ENCODE measurements around the gene EDC4. TPM values are rescaled to one million over a fixed set of nuclear protein-coding genes. Genes with fewer than 3 reads are reported as not detected.
"Not testable (repeated sequence)": the region's sequence is repeated elsewhere in the genome, so short reads cannot be mapped to it uniquely, and the experiment has no call there.

Gene EDC4
- total RNA-seq, 1 donor from 2014 or later: 115 TPM

DNA sequence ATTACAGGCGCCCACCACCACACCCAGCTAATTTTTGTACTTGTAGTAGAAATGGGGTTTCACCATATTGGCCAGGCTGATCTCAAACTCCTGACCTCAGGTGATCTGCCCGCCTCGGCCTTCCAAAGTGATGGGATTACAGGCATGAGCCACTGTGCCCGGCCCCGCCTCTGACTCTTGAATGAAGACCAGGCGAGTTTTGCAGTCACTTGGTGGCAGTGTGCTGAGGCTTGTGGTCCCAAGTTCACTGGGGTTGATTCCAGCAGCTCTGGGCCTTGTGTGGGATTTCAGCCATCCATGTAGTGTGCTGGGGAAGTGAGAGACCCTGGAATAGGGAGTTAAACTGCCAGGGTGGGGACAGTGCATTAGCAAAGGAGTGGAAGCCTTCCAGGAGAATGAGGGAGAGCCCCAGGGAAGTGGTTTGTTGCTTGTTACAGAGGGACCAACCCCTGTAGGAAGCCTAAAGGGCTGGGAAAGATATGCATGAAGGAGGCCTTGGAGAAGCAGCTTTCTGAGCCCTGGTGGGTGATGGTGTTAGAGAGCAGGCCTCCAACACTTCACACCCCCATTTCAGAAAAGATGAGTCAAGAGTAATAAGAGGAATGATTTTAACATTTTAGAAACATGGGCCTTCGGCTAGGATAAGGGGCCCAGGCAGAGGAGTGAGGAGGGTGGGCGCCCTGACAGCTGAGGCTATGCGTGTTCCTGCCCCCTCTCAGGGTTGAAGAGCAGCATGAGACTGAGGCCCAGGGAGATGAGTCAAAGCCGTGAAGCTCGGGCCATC, 34.7 kb downstream of the EDC4 start:
- H3K4me3 Mint-ChIP-seq: no peak overlapping the region
- no peak for DNase-seq (ENCODE audit: low spot score)
- peaks cover 24% of the 10 kb centered on the region for H3K4me1 Mint-ChIP-seq (ENCODE audit: low read depth)
- peaks cover 32% of the 10 kb centered on the region for H3K36me3 Mint-ChIP-seq (ENCODE audit: low read depth)
- H3K9me3 Mint-ChIP-seq: no peaks in the 10 kb centered on the region
- peak overlapping the region; percentile 40 for H3K27ac Mint-ChIP-seq
- H3K27me3 Mint-ChIP-seq (ENCODE audit: insufficient read depth): no peaks in the 10 kb centered on the region
- intact Hi-C loops (cut with micrococcal nuclease): no loop called here

DNA sequence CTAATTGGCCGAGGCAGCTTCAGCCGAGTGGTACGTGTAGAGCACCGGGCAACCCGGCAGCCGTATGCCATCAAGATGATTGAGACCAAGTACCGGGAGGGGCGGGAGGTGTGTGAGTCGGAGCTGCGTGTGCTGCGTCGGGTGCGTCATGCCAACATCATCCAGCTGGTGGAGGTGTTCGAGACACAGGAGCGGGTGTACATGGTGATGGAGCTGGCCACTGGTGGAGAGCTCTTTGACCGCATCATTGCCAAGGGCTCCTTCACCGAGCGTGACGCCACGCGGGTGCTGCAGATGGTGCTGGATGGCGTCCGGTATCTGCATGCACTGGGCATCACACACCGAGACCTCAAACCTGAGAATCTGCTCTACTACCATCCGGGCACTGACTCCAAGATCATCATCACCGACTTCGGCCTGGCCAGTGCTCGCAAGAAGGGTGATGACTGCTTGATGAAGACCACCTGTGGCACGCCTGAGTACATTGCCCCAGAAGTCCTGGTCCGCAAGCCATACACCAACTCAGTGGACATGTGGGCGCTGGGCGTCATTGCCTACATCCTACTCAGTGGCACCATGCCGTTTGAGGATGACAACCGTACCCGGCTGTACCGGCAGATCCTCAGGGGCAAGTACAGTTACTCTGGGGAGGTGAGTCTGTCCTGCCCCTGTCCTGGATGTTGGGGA, 36.3 kb downstream of the EDC4 start:
- intact Hi-C loops (cut with micrococcal nuclease): no loop called here
- no peak for DNase-seq (ENCODE audit: low spot score)
- Mint-ChIP-seq H3K9me3 (no peaks in the 10 kb centered on the region), H3K36me3 (ENCODE audit: low read depth) (peaks cover 26% of the 10 kb centered on the region), H3K27me3 (ENCODE audit: insufficient read depth) (no peaks in the 10 kb centered on the region), H3K4me3 (no peak overlapping the region), H3K27ac (peak overlapping the region; percentile 89), H3K4me1 (ENCODE audit: low read depth) (peaks cover 24% of the 10 kb centered on the region)

DNA sequence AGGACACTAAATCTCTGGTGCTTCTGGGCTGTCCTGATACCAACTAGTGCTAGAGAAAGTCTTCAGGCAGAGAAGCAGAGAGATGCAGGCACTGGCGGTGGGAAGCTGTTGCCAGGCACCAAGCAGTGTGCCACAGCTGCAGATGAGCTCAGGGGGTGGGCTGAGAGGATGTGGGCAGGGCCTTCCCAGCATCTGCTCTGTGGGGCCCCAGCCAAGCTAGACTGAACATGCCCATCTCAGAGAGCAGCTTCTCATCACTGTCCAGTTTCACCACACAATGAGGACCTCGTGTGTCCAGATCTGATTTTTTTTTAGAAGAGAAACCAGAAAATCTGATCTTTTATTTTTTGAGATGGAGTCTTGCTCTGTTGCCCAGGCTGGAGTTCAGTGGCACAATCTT, 37.3 kb downstream of the EDC4 start:
- Mint-ChIP-seq H3K4me3 (no peak overlapping the region), H3K27me3 (ENCODE audit: insufficient read depth) (no peaks in the 10 kb centered on the region), H3K4me1 (ENCODE audit: low read depth) (peaks cover 24% of the 10 kb centered on the region), H3K9me3 (no peaks in the 10 kb centered on the region), H3K36me3 (ENCODE audit: low read depth) (peaks cover 24% of the 10 kb centered on the region), H3K27ac (peak overlapping the region; percentile 89)
- DNase-seq (ENCODE audit: low spot score): peak; percentile 50
- intact Hi-C loops (cut with micrococcal nuclease): no loop called here

GRCh38 chr16:67914758-67915495, 42.1 kb downstream of the EDC4 start:
- Mint-ChIP-seq H3K4me3 (no peak overlapping the region), H3K36me3 (ENCODE audit: low read depth) (peaks cover 14% of the 10 kb centered on the region), H3K4me1 (ENCODE audit: low read depth) (peaks cover 27% of the 10 kb centered on the region), H3K27me3 (ENCODE audit: insufficient read depth) (no peaks in the 10 kb centered on the region), H3K27ac (peak overlapping the region; percentile 19), H3K9me3 (no peaks in the 10 kb centered on the region)
- DNase-seq (ENCODE audit: low spot score): no peak
- intact Hi-C loops (cut with micrococcal nuclease): no loop called here

DNA sequence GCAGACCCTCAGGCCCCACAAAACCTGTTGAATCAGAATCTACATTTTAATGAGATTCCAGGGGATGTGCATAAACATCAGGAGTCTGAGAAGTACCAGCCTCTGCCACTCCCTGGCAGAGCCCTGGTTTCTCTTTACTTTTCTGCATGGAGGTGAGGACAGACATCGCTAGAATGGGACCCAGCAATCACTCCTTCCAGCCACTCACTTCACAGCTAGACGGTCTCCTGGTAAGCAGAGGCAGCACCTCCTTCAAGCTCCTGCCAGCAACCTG, 42.6 kb downstream of the EDC4 start:
- H3K9me3 Mint-ChIP-seq; H3K4me3 Mint-ChIP-seq; H3K27me3 Mint-ChIP-seq (ENCODE audit: insufficient read depth); intact Hi-C loops (cut with micrococcal nuclease); DNase-seq (ENCODE audit: low spot score): not testable (repeated sequence)
- H3K4me1 Mint-ChIP-seq (ENCODE audit: low read depth): peaks cover 22% of the 10 kb centered on the region
- peaks cover 11% of the 10 kb centered on the region for H3K36me3 Mint-ChIP-seq (ENCODE audit: low read depth)
- H3K27ac Mint-ChIP-seq: peak overlapping the region; percentile 26

DNA sequence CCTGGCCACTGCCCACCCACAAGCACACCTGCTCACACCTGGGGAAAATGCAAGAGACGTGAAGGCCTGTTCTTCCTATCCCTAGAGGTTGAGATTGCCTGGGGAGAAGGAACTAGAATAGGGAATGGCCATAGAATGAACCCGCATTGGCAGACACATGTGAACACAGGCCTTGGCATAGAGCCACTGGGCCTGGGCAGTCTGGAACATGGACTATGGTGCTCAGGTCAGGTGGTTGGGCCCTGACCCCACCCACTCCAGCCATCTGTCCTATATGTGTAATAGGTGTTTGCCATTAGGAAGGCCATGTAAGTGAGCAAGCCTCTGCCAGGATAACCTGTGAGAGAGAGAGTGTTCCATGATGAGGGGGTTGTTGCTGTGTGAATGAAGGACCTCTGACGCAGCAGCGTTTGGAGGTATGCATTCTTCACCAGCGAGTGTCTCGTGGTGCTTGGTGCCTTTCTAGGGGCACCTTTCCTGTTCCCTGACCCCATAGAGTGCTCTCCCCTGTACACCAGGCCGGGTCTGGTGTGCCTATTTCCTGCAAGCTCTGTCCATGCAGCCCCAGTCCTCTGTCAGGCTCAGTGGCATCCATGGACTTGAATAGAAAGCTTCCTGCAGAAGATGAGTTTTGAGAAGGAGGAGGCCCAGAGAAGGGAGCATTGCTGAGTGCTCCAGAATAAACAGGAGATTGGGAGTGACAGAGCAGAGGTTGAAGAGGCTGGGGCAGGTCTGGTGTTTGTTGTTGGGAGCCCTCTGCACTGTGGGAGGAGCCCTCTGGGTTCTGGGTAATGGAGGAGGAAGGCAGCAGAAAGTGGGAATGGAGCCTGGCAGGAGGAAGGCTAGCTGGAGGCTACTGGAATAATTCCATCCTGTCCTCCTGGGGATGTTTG, 43.2 kb downstream of the EDC4 start:
- Mint-ChIP-seq H3K36me3 (ENCODE audit: low read depth) (peaks cover 8% of the 10 kb centered on the region), H3K27ac (peak overlapping the region; percentile 42), H3K4me1 (ENCODE audit: low read depth) (peaks cover 16% of the 10 kb centered on the region), H3K27me3 (ENCODE audit: insufficient read depth) (no peaks in the 10 kb centered on the region), H3K4me3 (no peak overlapping the region), H3K9me3 (no peaks in the 10 kb centered on the region)
- intact Hi-C loops (cut with micrococcal nuclease): no loop called here
- DNase-seq (ENCODE audit: low spot score): no peak

DNA sequence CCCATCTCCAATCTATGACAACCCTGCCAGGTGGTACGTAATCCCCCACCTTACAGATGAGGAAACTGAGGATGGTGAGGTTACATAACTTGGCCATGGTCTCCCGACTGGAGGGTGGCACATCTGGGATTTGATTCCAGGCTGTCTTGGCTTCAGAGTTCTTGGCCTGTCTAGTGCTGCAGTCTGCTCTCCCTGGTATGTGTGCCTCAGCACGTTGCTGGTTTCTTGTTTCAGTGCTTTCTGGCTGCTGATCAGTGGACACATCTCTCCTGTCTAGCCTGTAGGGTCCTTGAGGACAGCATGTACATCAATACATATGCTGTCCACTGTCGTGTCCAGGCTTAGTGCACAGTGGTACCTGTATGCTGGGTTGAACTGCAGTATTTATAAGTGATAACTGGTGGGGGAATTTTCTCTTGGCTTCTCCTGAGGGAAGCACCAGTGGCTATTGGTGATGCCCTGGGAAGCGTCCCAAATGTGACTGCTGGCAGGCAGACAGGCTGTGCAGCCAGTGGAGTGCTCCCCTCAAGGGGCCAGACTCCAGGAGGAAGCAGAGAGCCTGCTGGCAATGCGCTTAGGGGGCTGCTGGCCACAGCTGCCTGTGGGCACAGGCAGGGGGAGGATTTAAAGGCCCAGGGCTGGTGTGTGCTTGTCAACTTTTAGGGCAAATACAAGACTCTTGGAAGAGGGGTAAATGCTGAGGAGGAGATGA, 44.4 kb downstream of the EDC4 start:
- Mint-ChIP-seq H3K36me3 (ENCODE audit: low read depth) (peaks cover 6% of the 10 kb centered on the region), H3K4me3 (no peak overlapping the region), H3K27me3 (ENCODE audit: insufficient read depth) (no peaks in the 10 kb centered on the region), H3K9me3 (no peaks in the 10 kb centered on the region), H3K27ac (peak overlapping the region; percentile 73), H3K4me1 (ENCODE audit: low read depth) (peaks cover 22% of the 10 kb centered on the region)
- DNase-seq (ENCODE audit: low spot score): no peak
- intact Hi-C loops (cut with micrococcal nuclease): no loop called here

GRCh38 chr16:67917852-67918236, 45.0 kb downstream of the EDC4 start:
- DNase-seq (ENCODE audit: low spot score): no peak
- peaks cover 6% of the 10 kb centered on the region for H3K36me3 Mint-ChIP-seq (ENCODE audit: low read depth)
- peaks cover 27% of the 10 kb centered on the region for H3K4me1 Mint-ChIP-seq (ENCODE audit: low read depth)
- no peaks in the 10 kb centered on the region for H3K9me3 Mint-ChIP-seq
- H3K4me3 Mint-ChIP-seq: no peak overlapping the region
- intact Hi-C loops (cut with micrococcal nuclease): loop anchor here (2.0 kb wide), 1 partner anchor 25 kb away; the partner anchor contains the start of gene PSKH1
- H3K27ac Mint-ChIP-seq: peak overlapping the region; percentile 73
- no peaks in the 10 kb centered on the region for H3K27me3 Mint-ChIP-seq (ENCODE audit: insufficient read depth)

DNA sequence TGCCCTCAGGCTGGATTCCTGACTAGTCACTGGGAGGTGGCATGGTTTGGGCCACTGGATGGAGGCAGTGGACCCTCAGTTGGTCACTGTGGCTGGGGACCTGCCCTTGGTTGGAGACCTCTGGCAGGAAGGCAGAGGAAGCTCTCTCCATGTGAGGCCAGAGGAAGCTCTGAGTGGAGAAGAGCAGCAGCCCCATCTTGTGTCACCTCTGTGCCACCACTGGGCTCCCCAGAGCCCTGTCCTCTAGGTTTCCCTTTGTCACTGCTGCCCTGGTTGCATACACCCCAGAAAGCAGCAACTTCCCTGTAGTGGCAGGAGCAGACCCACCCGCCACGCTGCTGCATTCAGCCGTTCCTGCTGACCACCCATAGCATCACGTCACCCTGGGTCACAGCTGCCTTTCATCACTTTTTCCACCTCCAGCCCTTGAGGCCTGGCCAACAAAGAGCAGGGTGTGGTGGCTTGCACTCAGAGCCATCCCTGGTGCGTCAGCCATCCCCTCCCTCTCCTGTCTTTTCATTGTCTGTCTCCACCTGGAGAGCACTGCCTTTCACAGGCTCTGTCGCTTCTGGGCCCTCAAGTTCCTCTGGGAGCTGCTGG, 46.9 kb downstream of the EDC4 start:
- H3K36me3 Mint-ChIP-seq (ENCODE audit: low read depth): peaks cover 6% of the 10 kb centered on the region
- peaks cover 30% of the 10 kb centered on the region for H3K4me1 Mint-ChIP-seq (ENCODE audit: low read depth)
- no peaks in the 10 kb centered on the region for H3K9me3 Mint-ChIP-seq
- intact Hi-C loops (cut with micrococcal nuclease): loop anchor here (1.0 to 2.0 kb wide), 2 partner anchors 27 to 103 kb away; partner anchors contain the start of gene PSKH1
- no peaks in the 10 kb centered on the region for H3K27me3 Mint-ChIP-seq (ENCODE audit: insufficient read depth)
- no peak for DNase-seq (ENCODE audit: low spot score)
- peak overlapping the region; percentile 55 for H3K27ac Mint-ChIP-seq
- no peak overlapping the region for H3K4me3 Mint-ChIP-seq

DNA sequence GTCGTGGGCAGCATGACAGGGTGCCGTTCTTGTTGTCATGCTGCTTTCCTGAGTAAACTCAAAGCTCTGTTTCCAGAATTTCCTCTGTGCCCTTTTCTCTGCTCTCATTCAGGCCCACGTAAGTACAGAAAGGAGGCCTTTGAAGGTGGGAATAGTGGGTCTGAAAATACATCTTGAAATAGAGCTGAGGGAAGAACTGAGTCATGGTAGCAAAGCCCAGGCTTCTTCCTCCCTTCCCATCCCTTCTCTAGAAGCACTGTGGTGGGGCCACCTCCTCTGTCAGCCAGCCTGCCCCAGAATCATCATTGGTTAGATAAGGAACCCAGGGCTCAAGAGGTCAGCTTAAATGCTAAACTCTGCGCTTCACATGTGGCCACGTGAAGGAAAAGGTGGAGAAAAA, 49.4 kb downstream of the EDC4 start:
- intact Hi-C loops (cut with micrococcal nuclease): no loop called here
- no peaks in the 10 kb centered on the region for H3K9me3 Mint-ChIP-seq
- peak overlapping the region; percentile 49 for H3K27ac Mint-ChIP-seq
- peaks cover 1% of the 10 kb centered on the region for H3K36me3 Mint-ChIP-seq (ENCODE audit: low read depth)
- H3K4me3 Mint-ChIP-seq: no peak overlapping the region
- H3K27me3 Mint-ChIP-seq (ENCODE audit: insufficient read depth): no peaks in the 10 kb centered on the region
- H3K4me1 Mint-ChIP-seq (ENCODE audit: low read depth): peaks cover 26% of the 10 kb centered on the region
- no peak for DNase-seq (ENCODE audit: low spot score)

- H3K4me3 Mint-ChIP-seq: no peak overlapping the region
- DNase-seq (ENCODE audit: low spot score): no peak
- no peaks in the 10 kb centered on the region for H3K9me3 Mint-ChIP-seq
- intact Hi-C loops (cut with micrococcal nuclease): no loop called here
- H3K27ac Mint-ChIP-seq: no peak overlapping the region
- H3K27me3 Mint-ChIP-seq (ENCODE audit: insufficient read depth): no peaks in the 10 kb centered on the region
- no peaks in the 10 kb centered on the region for H3K36me3 Mint-ChIP-seq (ENCODE audit: low read depth)
- peaks cover 21% of the 10 kb centered on the region for H3K4me1 Mint-ChIP-seq (ENCODE audit: low read depth)
Measured at GRCh38 chr16:67922740-67923139, 49.9 kb downstream of the EDC4 start.

Data from activated T-helper 1 cell treated with anti-CD3 and anti-CD28 coated beads, Interleukin-12 subunit alpha, Interleukin-12 subunit beta, Interleukin-2, Interleukin-4 antibody, amounts not matched to agents 30 ng/mL and 10 ng/mL and 1 ng/mL, durations not matched to agents 14 hours and 24 hours and 36 hours (primary cell).